Right lobe of liver (tissue), 6 donors: ENCODE data around the gene CALD1. TPM values are rescaled to one million over a fixed set of nuclear protein-coding genes. Genes with fewer than 3 reads are reported as not detected.

Experiments
- ATAC-seq, 4 donors: fragments of 200-7000 bp; cut with Tn5 transposase; one replicate each; pipeline ENCODE4 v1.9.1; 2020; ENCODE audit warnings: mild to moderate bottlenecking in 4 of 4, moderate library complexity in 4 of 4
- DNase-seq, 3 donors: peaks; one replicate each; pipeline ENCODE4 v3.0.0-alpha.2; 2020
- H3K27ac ChIP-seq, 3 donors: fragments of 200-600 bp; one replicate each; pipeline ENCODE4 v1.8.0; 2022
- H3K27me3 ChIP-seq, 2 donors: fragments of 200-600 bp; one replicate each; pipeline ENCODE4 v1.8.0; 2022
- H3K36me3 ChIP-seq, 4 donors: fragments of 200-600 bp; sonication (generic) in 1 of 4; one replicate each; pipeline versions ENCODE4 v1.5.1 to v1.8.0; 2017 to 2022; ENCODE audit warnings: control low read depth in 1 of 4
- H3K4me1 ChIP-seq, 4 donors: fragments of 200-600 bp; sonication (generic) in 1 of 4; one replicate each; pipeline versions ENCODE4 v1.5.1 to v1.8.0; 2017 to 2022; ENCODE audit warnings: control low read depth in 1 of 4
- H3K4me3 ChIP-seq, 3 donors: fragments of 200-600 bp; one replicate each; pipeline ENCODE4 v1.8.0; 2022
- H3K9me3 ChIP-seq, 4 donors: fragments of 200-600 bp; sonication (generic) in 1 of 4; one replicate each; pipeline versions ENCODE4 v1.5.1 to v1.8.0; 2017 to 2022; ENCODE audit warnings: control low read depth in 1 of 4
- CTCF ChIP-seq, 4 donors: fragments of 200-600 bp in 3 of 4; fragments of 450-650 bp in 1 of 4; IDR thresholded peaks; one replicate each; pipeline versions ENCODE4 v1.5.1 to v1.8.0; 2016 to 2022; ENCODE audit warnings: antibody characterized with exemption in 4 of 4, mild to moderate bottlenecking in 2 of 4
- POLR2A ChIP-seq: fragments of 450-650 bp; IDR thresholded peaks from one replicate; pipeline ENCODE4 v1.6.1; 2017; ENCODE audit warnings: antibody characterized with exemption, mild to moderate bottlenecking
- WGBS: methylation state at CpG from one replicate; pipeline ENCODE4 v1.1.6; 2018; ENCODE audit warnings: low coverage, low lambda C conversion rate; ENCODE audit not compliant: insufficient coverage; ENCODE audit errors: missing lambda C conversion rate; 5-methylcytosine and 5-hydroxymethylcytosine counted together
- intact Hi-C, 2 donors: fragments of 100-400 bp; cut with DNase I; formaldehyde crosslinking; loops; one replicate each; pipeline versions ENCODE4 v1.11.2 to v1.14.1; 2022
- total RNA-seq, 6 experiments: library from RNA; depleted of rRNA in 2 of 6; stranded (reverse); fragments of >200 nt in 2 of 6; fragmentation: NEBNext Ultra II Directional in 3 of 6; extraction: Animal tissue kit (Norgen Biotek cat#: 25700) in 3 of 6; gene quantifications; one replicate each; pipeline versions ENCODE4 v1.1.0 to v1.2.4, GENCODE V29; 2016 to 2023
- donor health status: DM: no; HTN: yes; CAD: no.
- donor health status: DM: no; HTN: no; CAD: no.
- donor health status: DM: no; HTN: no; CAD: no.
- donor health status: DM: no; HTN: yes; CAD: no.
- donor health status: DM: no; HTN: yes; CAD: no.

The CALD1 gene
- total RNA-seq, 6 experiments from 2014 or later: 110 to 181 (median 131) TPM

DNA sequence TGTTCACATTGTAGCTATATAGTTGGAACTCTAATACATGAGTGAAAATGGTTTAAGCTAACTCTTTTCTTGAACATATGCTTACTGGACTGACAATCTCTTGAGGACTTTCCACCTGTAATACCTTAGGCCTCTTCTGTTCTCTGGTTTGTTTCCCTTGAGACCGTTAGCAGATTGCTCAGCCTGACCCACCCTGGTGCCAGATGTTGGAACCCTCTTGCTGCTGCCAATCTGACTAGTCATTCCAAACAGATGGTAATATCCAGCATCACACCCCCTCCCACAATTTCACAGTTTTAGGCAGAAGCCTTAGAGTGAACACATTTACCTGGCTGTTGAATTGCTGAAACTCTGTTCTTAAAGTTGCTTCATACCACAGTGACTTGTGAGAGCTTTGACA, 18.7 kb downstream of the CALD1 start:
- no peak for TF ChIP-seq CTCF (IDR thresholded peaks at IDR 0.05)
- H3K4me3 ChIP-seq: no peak overlapping the region
- no peaks in the 10 kb centered on the region for H3K9me3 ChIP-seq
- intact Hi-C loops: no loop called here
- H3K27me3 ChIP-seq: no peaks in the 10 kb centered on the region
- no peak for DNase-seq
- no peak overlapping the region for H3K27ac ChIP-seq
- no peaks in the 10 kb centered on the region for H3K36me3 ChIP-seq
- H3K4me1 ChIP-seq: no peaks in the 10 kb centered on the region
- ATAC-seq: no peak
- 50% methylated on average over 1 of the region's 1 CpG for WGBS

GRCh38 chr7:134799377-134799776, 19.9 kb downstream of the CALD1 start:
- Histone ChIP-seq H3K36me3 (no peaks in the 10 kb centered on the region), H3K27me3 (no peaks in the 10 kb centered on the region), H3K4me1 (no peaks in the 10 kb centered on the region), H3K27ac (no peak overlapping the region), H3K4me3 (no peak overlapping the region), H3K9me3 (no peaks in the 10 kb centered on the region)
- DNase-seq: no peak
- TF ChIP-seq CTCF (IDR thresholded peaks at IDR 0.05): no peak
- TF ChIP-seq POLR2A: no peak
- intact Hi-C loops: no loop called here
- ATAC-seq: no peak
- WGBS: 53% methylated on average over 5 of the region's 5 CpGs

- WGBS: 58% methylated on average over 4 of the region's 4 CpGs
- no peaks in the 10 kb centered on the region for H3K36me3 ChIP-seq
- no peaks in the 10 kb centered on the region for H3K27me3 ChIP-seq
- ATAC-seq (no peak), DNase-seq (no peak)
- H3K4me3 ChIP-seq: no peak overlapping the region
- intact Hi-C loops: no loop called here
- no peaks in the 10 kb centered on the region for H3K9me3 ChIP-seq
- H3K27ac ChIP-seq: no peak overlapping the region
- TF ChIP-seq CTCF (IDR thresholded peaks at IDR 0.05) (no peak), POLR2A (no peak)
- no peaks in the 10 kb centered on the region for H3K4me1 ChIP-seq
Measured at GRCh38 chr7:134802762-134803161, 23.3 kb downstream of the CALD1 start.

GRCh38 chr7:134804351-134804750, 24.9 kb downstream of the CALD1 start:
- intact Hi-C loops: no loop called here
- no peaks in the 10 kb centered on the region for H3K36me3 ChIP-seq
- DNase-seq (no peak), ATAC-seq (no peak)
- TF ChIP-seq POLR2A (no peak), CTCF (IDR thresholded peaks at IDR 0.05) (no peak)
- H3K27ac ChIP-seq: no peak overlapping the region
- no peak overlapping the region for H3K4me3 ChIP-seq
- 43% methylated on average over 2 of the region's 2 CpGs for WGBS
- H3K9me3 ChIP-seq: no peaks in the 10 kb centered on the region
- H3K4me1 ChIP-seq: no peaks in the 10 kb centered on the region
- H3K27me3 ChIP-seq: no peaks in the 10 kb centered on the region

- H3K4me1 ChIP-seq: no peaks in the 10 kb centered on the region
- no peaks in the 10 kb centered on the region for H3K36me3 ChIP-seq
- H3K4me3 ChIP-seq: no peak overlapping the region
- H3K9me3 ChIP-seq: no peaks in the 10 kb centered on the region
- ATAC-seq (no peak), DNase-seq (no peak)
- intact Hi-C loops: no loop called here
- TF ChIP-seq POLR2A (no peak), CTCF (IDR thresholded peaks at IDR 0.05) (no peak)
- no peak overlapping the region for H3K27ac ChIP-seq
- WGBS: 54% methylated on average over 3 of the region's 3 CpGs
- H3K27me3 ChIP-seq: no peaks in the 10 kb centered on the region
Measured at GRCh38 chr7:134804854-134805253, 25.4 kb downstream of the CALD1 start.
